Measurements from ENCODE around the gene TSEN15.

DNA sequence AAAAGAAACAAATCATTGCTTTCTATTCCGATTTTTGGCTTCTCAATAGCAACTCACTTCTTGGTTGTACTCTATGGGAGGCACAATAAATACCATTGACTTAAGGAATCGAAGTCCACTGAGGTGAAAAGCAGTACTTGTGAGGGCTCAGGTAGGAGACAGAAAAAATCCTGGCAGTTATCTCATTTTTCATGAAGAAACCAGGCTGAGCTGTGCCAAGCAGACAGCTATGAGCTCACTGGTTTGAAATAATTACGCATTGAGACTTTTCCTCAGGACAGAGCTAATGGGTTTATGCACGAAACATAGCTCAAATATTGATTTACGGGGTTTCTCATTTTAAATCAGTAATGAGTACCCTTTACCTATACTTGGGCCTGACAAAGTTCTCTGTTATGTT, 32.5 kb upstream of the TSEN15 start:
- TF ChIP-seq, protein P1, sequence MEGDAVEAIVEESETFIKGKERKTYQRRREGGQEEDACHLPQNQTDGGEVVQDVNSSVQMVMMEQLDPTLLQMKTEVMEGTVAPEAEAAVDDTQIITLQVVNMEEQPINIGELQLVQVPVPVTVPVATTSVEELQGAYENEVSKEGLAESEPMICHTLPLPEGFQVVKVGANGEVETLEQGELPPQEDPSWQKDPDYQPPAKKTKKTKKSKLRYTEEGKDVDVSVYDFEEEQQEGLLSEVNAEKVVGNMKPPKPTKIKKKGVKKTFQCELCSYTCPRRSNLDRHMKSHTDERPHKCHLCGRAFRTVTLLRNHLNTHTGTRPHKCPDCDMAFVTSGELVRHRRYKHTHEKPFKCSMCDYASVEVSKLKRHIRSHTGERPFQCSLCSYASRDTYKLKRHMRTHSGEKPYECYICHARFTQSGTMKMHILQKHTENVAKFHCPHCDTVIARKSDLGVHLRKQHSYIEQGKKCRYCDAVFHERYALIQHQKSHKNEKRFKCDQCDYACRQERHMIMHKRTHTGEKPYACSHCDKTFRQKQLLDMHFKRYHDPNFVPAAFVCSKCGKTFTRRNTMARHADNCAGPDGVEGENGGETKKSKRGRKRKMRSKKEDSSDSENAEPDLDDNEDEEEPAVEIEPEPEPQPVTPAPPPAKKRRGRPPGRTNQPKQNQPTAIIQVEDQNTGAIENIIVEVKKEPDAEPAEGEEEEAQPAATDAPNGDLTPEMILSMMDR (IDR thresholded peaks at IDR 0.05; ENCODE audit: insufficient read depth, low read length), result no peak
- TF ChIP-seq POLR2AphosphoS5 (IDR thresholded peaks at IDR 0.05; ENCODE audit: low read depth), result no peak

All from HL-60 (cell line).